ENCODE results near the gene MIEF2.

DNA sequence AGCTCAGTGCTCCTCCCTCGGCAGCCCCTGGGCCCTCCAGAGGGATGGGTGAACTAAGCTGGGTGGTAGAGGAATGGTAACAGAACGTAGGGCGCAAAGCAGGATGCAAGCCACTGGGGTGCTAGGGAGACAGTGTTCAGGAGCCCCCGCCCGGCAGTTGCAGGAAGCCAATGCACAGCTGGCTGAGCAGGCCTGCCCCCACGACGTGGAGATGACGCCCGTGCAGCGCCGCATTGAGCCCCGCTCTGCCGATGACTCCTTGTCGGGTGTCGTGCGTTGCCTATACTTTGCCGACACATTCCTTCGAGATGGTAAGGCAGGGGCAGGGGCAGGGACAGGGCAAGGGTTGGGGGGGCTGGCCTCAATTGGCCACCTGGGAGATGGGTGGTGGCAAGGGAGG is 22.2 kb upstream of the MIEF2 start:
- TF ChIP-seq TCF12 (IDR thresholded peaks at IDR 0.05): no peak
- TF ChIP-seq, protein P1, sequence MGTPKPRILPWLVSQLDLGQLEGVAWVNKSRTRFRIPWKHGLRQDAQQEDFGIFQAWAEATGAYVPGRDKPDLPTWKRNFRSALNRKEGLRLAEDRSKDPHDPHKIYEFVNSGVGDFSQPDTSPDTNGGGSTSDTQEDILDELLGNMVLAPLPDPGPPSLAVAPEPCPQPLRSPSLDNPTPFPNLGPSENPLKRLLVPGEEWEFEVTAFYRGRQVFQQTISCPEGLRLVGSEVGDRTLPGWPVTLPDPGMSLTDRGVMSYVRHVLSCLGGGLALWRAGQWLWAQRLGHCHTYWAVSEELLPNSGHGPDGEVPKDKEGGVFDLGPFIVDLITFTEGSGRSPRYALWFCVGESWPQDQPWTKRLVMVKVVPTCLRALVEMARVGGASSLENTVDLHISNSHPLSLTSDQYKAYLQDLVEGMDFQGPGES (IDR thresholded peaks at IDR 0.05; ENCODE audit: low read depth, low read length): no peak
- TF ChIP-seq, protein P2, sequence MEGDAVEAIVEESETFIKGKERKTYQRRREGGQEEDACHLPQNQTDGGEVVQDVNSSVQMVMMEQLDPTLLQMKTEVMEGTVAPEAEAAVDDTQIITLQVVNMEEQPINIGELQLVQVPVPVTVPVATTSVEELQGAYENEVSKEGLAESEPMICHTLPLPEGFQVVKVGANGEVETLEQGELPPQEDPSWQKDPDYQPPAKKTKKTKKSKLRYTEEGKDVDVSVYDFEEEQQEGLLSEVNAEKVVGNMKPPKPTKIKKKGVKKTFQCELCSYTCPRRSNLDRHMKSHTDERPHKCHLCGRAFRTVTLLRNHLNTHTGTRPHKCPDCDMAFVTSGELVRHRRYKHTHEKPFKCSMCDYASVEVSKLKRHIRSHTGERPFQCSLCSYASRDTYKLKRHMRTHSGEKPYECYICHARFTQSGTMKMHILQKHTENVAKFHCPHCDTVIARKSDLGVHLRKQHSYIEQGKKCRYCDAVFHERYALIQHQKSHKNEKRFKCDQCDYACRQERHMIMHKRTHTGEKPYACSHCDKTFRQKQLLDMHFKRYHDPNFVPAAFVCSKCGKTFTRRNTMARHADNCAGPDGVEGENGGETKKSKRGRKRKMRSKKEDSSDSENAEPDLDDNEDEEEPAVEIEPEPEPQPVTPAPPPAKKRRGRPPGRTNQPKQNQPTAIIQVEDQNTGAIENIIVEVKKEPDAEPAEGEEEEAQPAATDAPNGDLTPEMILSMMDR (IDR thresholded peaks at IDR 0.05): no peak
- TF ChIP-seq CHD2 (IDR thresholded peaks at IDR 0.05; ENCODE audit: low read length, partially characterized antibody): no peak
- TF ChIP-seq RCOR1 (IDR thresholded peaks at IDR 0.05; ENCODE audit: low read length): no peak
- TF ChIP-seq TAF1 (IDR thresholded peaks at IDR 0.05; ENCODE audit: borderline replicate concordance, low read depth, low read length): no peak
- TF ChIP-seq, protein P3, sequence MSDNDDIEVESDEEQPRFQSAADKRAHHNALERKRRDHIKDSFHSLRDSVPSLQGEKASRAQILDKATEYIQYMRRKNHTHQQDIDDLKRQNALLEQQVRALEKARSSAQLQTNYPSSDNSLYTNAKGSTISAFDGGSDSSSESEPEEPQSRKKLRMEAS (IDR thresholded peaks at IDR 0.05; ENCODE audit: low read depth): no peak
- TF ChIP-seq RAD21 (IDR thresholded peaks at IDR 0.05; ENCODE audit: low read length): no peak
- TF ChIP-seq MEF2A (IDR thresholded peaks at IDR 0.05; ENCODE audit: borderline replicate concordance, low read depth): no peak
- TF ChIP-seq, protein P4, sequence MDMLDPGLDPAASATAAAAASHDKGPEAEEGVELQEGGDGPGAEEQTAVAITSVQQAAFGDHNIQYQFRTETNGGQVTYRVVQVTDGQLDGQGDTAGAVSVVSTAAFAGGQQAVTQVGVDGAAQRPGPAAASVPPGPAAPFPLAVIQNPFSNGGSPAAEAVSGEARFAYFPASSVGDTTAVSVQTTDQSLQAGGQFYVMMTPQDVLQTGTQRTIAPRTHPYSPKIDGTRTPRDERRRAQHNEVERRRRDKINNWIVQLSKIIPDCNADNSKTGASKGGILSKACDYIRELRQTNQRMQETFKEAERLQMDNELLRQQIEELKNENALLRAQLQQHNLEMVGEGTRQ (IDR thresholded peaks at IDR 0.05; ENCODE audit: borderline replicate concordance, low read depth, low read length): no peak
- TF ChIP-seq NFIC (IDR thresholded peaks at IDR 0.05; ENCODE audit: borderline replicate concordance): no peak
- no peak for TF ChIP-seq POLR2AphosphoS5 (IDR thresholded peaks at IDR 0.05; ENCODE audit: low read depth, low read length)
- TF ChIP-seq, protein P5, sequence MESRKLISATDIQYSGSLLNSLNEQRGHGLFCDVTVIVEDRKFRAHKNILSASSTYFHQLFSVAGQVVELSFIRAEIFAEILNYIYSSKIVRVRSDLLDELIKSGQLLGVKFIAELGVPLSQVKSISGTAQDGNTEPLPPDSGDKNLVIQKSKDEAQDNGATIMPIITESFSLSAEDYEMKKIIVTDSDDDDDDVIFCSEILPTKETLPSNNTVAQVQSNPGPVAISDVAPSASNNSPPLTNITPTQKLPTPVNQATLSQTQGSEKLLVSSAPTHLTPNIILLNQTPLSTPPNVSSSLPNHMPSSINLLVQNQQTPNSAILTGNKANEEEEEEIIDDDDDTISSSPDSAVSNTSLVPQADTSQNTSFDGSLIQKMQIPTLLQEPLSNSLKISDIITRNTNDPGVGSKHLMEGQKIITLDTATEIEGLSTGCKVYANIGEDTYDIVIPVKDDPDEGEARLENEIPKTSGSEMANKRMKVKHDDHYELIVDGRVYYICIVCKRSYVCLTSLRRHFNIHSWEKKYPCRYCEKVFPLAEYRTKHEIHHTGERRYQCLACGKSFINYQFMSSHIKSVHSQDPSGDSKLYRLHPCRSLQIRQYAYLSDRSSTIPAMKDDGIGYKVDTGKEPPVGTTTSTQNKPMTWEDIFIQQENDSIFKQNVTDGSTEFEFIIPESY (IDR thresholded peaks at IDR 0.05; ENCODE audit: borderline replicate concordance, low read depth): no peak

Measured in SK-N-SH (cell line).